Left colon (tissue), 2 donors: ENCODE data around the gene DMTF1. TPM values are rescaled to one million over a fixed set of nuclear protein-coding genes. Genes with fewer than 3 reads are reported as not detected.

Experiments
- ATAC-seq: fragments of 200-7000 bp; cut with Tn5 transposase; one replicate; pipeline ENCODE4 v1.9.1; 2020; ENCODE audit warnings: mild to moderate bottlenecking, moderate library complexity
- DNase-seq, 2 donors: peaks; one replicate each; pipeline ENCODE4 v3.0.0-alpha.2; 2020
- intact Hi-C, 2 donors: fragments of 100-400 bp; cut with DNase I in 1 of 2; cut with micrococcal nuclease in 1 of 2; formaldehyde crosslinking; loops; one replicate each; pipeline versions ENCODE4 v1.11.2 to v1.14.0; 2022; cut with DNase I, micrococcal nuclease
- total RNA-seq, 2 donors: library from RNA; stranded (reverse); fragmentation: NEBNext Ultra II Directional; extraction: Animal tissue kit (Norgen Biotek cat#: 25700); gene quantifications; one replicate each; pipeline ENCODE4 v1.2.1, GENCODE V29; 2021
- donor health status: DM: no; HTN: no; CAD: no.
- donor health status: DM: yes; HTN: yes; CAD: no.

DMTF1 gene
- total RNA-seq, 2 donors from 2014 or later: 48.8 to 58.8 TPM

- intact Hi-C loops: loop anchor here in 1 of 2 donors (10.0 kb wide), 1 partner anchor 206 kb away; no protein-coding TSS in a partner anchor
- DNase-seq (no peak), ATAC-seq (peak; percentile 85)
These were observed 11.9 kb upstream of the DMTF1 start for GRCh38 chr7:87140271-87140748.

GRCh38 chr7:87144173-87144657 is 8.0 kb upstream of the DMTF1 start:
- peak; percentile 80 for ATAC-seq
- DNase-seq: no peak
- intact Hi-C loops: loop anchor here in 1 of 2 donors (10.0 kb wide), 1 partner anchor 209 kb away; no protein-coding TSS in a partner anchor

- ATAC-seq (no peak), DNase-seq (no peak)
- intact Hi-C loops: loop anchor here in 1 of 2 donors (10.0 kb wide), 1 partner anchor 212 kb away; no protein-coding TSS in a partner anchor
These were observed 5.4 kb upstream of the DMTF1 start for GRCh38 chr7:87146740-87147386.

GRCh38 chr7:87147500-87147899 is 4.8 kb upstream of the DMTF1 start:
- intact Hi-C loops: loop anchor here in 1 of 2 donors (10.0 kb wide), 1 partner anchor 213 kb away; no protein-coding TSS in a partner anchor
- ATAC-seq (no peak), DNase-seq (no peak)

- no peak for DNase-seq
- intact Hi-C loops: loop anchor here in 1 of 2 donors (10.0 kb wide), 1 partner anchor 214 kb away; no protein-coding TSS in a partner anchor
- ATAC-seq: no peak
These were observed 3.8 kb upstream of the DMTF1 start for GRCh38 chr7:87148332-87148955.

GRCh38 chr7:87151002-87151728 is 1.1 kb upstream of the DMTF1 start:
- DNase-seq (no peak), ATAC-seq (no peak)
- intact Hi-C loops: loop anchor here in 1 of 2 donors (5.0 to 10.0 kb wide), 2 partner anchors 66 to 194 kb away; partner anchors contain the start of genes CROT and TMEM243

GRCh38 chr7:87151729-87152111 is 533 bp upstream of the DMTF1 start:
- DNase-seq: no peak
- ATAC-seq: peak; percentile 25
- intact Hi-C loops: loop anchor here in 1 of 2 donors (5.0 to 10.0 kb wide), 2 partner anchors 66 to 193 kb away; partner anchors contain the start of genes CROT and TMEM243

GRCh38 chr7:87152897-87153641 is 816 bp downstream of the DMTF1 start:
- ATAC-seq (peak; percentile 44), DNase-seq (peak; percentile 22 to 58)
- intact Hi-C loops: loop anchor here in 1 of 2 donors (5.0 to 10.0 kb wide), 2 partner anchors 64 to 192 kb away; partner anchors contain the start of genes CROT and TMEM243

- ATAC-seq (no peak), DNase-seq (no peak)
- intact Hi-C loops: loop anchor here in 1 of 2 donors (5.0 to 10.0 kb wide), 2 partner anchors 63 to 191 kb away; partner anchors contain the start of genes CROT and TMEM243
These were observed 1.9 kb downstream of the DMTF1 start for GRCh38 chr7:87154166-87154565.

- intact Hi-C loops: loop anchor here in 1 of 2 donors (5.0 to 10.0 kb wide), 2 partner anchors 63 to 190 kb away; partner anchors contain the start of genes CROT and TMEM243
- DNase-seq (no peak), ATAC-seq (no peak)
These were observed 2.3 kb downstream of the DMTF1 start for GRCh38 chr7:87154569-87154968.

- intact Hi-C loops: loop anchor here in 1 of 2 donors (10.0 kb wide), 1 partner anchor 189 kb away; the partner anchor contains the start of gene CROT
These were observed 3.5 kb downstream of the DMTF1 start for GRCh38 chr7:87155788-87156187.

GRCh38 chr7:87156709-87157108 is 4.5 kb downstream of the DMTF1 start:
- intact Hi-C loops: loop anchor here in 1 of 2 donors (10.0 kb wide), 1 partner anchor 188 kb away; the partner anchor contains the start of gene CROT
- DNase-seq (no peak), ATAC-seq (no peak)

More at GRCh38 chr7:87155788-87156187, 3.5 kb downstream of the DMTF1 start:
- no peak for ATAC-seq
- DNase-seq: no peak

- DNase-seq: no peak
- intact Hi-C loops: loop anchor here in 1 of 2 donors (10.0 kb wide), 1 partner anchor 185 kb away; the partner anchor contains the start of gene CROT
- ATAC-seq: no peak
These were observed 7.3 kb downstream of the DMTF1 start for GRCh38 chr7:87159538-87159937.

GRCh38 chr7:87164433-87164832 is 12.2 kb downstream of the DMTF1 start:
- DNase-seq (no peak), ATAC-seq (no peak)
- intact Hi-C loops: no loop called here

- ATAC-seq: no peak
- no peak for DNase-seq
- intact Hi-C loops: no loop called here
These were observed 18.6 kb downstream of the DMTF1 start for GRCh38 chr7:87170828-87171227.

GRCh38 chr7:87171282-87171934 is 19.2 kb downstream of the DMTF1 start:
- intact Hi-C loops: no loop called here
- no peak for ATAC-seq
- no peak for DNase-seq

- no peak for ATAC-seq
- intact Hi-C loops: no loop called here
- no peak for DNase-seq
These were observed 21.2 kb downstream of the DMTF1 start for GRCh38 chr7:87173471-87173870.
